HL-60 (cell line): Measurements from ENCODE around the gene NR3C2.

Source experiments
- CTCF ChIP-seq: IDR thresholded peaks from one replicate; pipeline ENCODE4 v1.5.1; 2011; ENCODE audit warnings: low read length, control low read depth, inconsistent platforms; ENCODE audit not compliant: insufficient read depth
- POLR2AphosphoS5 ChIP-seq: IDR thresholded peaks from 2 replicates; pipeline ENCODE4 v1.6.1; 2012; ENCODE audit warnings: low read depth

- no peak for TF ChIP-seq POLR2AphosphoS5
- TF ChIP-seq CTCF = no peak
Observed at GRCh38 chr4:148292686-148293085, 149.5 kb downstream of the NR3C2 start.
